NCI-H345 treated with DMSO at 0.1 percent for 48 hours (cell line): ENCODE results near the gene PERM1.
"Not testable (repeated sequence)": the region's sequence is repeated elsewhere in the genome, so short reads cannot be mapped to it uniquely, and the experiment has no call there.

Source experiments
- DNase-seq: peaks from one replicate; lab custom pipeline; 2025; ENCODE audit not compliant: unreplicated experiment; lab: John Stamatoyannopoulos, UW

Gene PERM1

DNA sequence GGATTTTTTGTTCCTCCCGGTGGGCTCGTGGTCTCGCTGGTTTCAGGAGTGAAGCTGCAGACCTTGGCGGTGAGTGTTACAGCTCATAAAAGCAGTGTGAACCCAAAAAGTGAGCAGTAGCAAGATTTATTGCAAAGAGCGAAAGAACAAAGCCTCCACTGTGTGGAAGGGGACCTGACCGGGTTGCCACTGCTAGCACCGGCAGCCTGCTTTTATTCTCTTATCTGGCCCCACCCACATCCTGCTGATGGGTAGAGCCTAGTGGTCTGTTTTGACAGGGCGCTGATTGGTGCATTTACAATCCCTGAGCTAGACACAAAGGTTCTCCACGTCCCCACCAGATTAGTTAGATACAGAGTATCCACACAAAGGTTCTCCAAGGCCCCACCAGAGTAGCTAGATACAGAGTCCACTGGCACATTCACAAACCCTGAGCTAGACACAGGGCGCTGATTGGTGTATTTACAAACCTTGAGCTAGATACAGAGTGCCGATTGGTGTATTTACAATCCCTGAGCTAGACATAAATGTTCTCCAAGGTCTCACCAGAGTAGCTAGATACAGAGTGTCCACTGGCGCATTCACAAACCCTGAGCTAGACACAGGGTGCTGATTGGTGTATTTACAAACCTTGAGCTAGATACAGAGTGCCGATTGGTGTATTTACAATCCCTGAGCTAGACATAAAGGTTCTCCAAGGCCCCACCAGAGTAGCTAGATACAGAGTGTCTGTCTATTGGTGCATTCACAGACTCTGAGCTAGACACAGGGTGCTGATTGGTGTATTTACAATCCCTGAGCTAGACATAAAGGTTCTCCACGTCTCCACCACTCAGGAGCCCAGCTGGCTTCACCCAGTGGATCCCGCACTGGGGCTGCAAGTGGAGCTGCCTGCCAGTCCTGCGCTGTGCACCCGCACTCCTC, 35.8 kb upstream of the PERM1 start:
- not testable (repeated sequence) for DNase-seq

DNA sequence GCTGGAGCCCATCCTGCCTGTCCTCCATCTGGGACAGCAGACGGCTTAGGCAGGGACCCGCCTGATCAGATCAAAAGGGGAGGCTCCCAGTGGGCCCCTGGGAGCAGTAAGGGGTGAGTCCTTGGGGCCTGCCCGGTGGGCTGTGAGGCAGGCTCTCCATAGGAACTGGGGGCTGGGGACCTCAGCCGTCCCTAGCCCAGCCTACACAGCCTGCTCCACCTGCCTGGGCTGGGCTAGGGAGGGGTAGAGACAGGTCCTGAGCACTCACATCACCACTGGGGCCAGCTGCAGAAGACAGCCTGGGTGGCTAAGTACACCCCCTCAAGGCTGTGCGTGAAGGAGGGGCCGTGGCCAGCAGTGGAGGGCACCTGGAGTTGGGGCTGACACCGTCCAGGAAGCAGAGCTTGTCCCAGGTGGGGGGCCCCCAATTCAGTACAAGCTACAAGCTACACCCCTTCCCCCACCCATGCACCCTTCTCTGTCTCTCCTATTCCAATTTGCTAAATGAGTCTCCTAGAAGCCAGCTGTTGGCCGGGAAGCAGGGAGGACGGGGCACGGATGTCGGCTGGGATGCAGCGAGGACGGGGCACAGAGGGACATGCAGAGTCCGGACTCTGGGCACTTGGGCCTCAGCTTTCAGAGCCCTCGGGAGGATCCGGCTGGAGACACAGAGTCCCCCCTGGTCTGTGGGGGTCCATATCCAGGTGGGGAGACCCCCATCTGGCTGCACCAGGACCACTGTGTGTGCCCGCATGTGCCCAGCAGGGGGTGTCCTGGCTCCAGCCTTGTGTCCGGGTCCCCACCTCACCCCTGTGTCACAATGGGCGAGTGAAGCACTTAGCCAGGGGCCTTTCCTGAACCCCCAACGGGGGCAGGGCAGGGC, 33.1 kb upstream of the PERM1 start:
- no peak for DNase-seq

GRCh38 chr1:1013922-1014648, 32.2 kb upstream of the PERM1 start:
- DNase-seq: no peak

DNA sequence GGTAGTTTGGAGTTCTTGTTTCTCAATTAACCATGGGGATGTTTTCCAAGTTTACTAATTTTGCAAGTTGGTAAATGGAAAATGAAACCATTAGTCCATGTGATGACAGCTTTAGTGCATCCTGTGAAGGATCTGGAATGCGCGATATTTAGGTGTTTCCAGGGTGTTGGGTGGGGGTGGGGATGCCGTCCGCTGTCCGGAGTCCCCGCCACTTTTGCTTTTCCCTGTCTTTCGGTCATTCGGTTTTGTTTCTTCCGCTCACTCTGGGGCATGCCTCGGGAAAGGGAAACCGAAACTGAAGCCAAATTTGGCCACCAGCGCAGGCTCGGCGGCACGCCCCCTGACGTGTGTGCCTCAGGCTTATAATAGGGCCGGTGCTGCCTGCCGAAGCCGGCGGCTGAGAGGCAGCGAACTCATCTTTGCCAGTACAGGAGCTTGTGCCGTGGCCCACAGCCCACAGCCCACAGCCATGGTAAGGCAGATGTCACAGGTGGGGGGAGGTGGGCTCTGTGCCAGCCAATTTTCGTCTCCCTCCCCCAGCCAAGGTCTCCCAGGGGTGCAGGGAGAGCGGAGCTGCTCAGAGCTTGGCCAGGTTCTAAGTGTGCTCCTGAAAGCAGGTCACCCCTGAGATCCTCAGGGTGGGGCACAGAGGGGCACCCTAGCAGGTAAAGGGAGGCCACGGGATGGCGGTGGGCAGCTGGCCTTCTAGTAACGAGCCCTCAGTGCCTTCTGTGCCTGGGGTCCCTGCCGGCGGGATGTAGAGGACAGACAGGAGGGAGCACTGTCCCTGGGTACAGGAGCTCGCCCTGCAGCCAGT, 31.4 kb upstream of the PERM1 start, which contains the start of gene ISG15:
Gene ISG15 (plus strand): TSS at position 393 of the 817 bp plus-strand sequence. CDS start 77 bp downstream, at position 470.
- peak; percentile 35 for DNase-seq

DNA sequence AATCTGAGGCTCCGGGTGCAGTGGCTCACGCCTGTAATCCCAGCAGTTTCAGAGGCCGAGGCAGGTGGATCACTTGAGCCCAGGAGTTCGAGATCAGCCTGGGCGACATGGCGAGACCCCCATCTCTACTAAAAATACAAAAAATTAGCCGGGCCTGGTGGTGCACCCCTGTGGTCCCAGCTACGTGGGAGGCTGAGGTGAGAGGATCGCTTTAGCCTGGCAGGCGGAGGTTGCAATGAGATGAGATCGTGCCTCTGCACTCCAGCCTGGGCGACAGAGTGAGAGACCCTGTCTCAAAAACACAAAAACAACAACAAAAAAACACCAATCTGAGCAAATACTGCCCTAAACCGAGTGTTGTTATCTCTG, 30.8 kb upstream of the PERM1 start:
- DNase-seq: not testable (repeated sequence)

- DNase-seq: no peak
Measured at GRCh38 chr1:1011396-1011949, 29.6 kb upstream of the PERM1 start.

DNA sequence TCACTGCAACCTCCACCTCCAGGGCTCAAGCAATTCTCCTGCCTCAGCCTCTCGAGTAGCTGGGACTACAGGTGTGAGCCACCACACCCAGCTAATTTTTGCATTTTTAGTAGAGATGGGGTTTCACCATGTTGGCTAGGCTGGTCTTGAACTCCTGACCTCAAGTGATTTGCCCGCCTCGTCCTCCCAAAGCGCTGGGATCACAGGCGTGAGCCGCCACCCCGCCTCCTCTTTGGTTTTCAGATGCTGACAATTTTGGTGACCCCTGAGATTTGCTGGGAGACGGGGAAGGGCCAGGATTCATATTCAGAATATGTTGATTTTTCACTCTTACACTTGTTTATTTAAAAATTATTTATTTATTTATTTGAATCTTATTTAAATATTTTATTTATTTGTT, 28.2 kb upstream of the PERM1 start:
- DNase-seq: not testable (repeated sequence)

- DNase-seq: no peak
Measured at GRCh38 chr1:1006305-1007159, 24.6 kb upstream of the PERM1 start.

DNA sequence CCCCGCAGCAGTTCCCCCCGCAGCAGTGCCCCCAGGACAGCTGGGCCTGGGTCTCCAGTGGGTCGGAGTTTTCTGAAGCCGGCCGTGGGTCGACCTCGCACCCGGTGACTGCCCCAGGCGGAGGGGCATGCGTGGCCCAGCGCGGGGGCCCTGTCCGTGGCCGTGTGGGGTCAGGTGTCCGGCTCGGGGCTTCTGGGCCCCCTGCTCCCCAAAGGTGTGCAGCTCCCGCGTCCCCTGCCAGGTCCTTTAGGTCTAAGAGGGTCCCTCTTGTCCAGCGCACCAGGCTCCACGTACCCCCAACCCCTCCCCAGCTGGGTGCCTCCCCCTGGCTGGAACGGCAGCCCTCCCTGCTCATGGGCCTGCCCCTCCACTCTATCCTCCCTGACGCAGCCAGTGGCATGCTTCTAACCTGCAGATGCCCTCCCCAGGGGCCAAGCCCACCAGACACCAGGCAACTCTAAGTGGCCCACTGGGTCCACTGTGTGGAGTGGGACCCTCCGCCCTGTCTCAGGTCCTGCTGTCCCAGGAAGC, 23.9 kb upstream of the PERM1 start:
- DNase-seq: no peak

DNA sequence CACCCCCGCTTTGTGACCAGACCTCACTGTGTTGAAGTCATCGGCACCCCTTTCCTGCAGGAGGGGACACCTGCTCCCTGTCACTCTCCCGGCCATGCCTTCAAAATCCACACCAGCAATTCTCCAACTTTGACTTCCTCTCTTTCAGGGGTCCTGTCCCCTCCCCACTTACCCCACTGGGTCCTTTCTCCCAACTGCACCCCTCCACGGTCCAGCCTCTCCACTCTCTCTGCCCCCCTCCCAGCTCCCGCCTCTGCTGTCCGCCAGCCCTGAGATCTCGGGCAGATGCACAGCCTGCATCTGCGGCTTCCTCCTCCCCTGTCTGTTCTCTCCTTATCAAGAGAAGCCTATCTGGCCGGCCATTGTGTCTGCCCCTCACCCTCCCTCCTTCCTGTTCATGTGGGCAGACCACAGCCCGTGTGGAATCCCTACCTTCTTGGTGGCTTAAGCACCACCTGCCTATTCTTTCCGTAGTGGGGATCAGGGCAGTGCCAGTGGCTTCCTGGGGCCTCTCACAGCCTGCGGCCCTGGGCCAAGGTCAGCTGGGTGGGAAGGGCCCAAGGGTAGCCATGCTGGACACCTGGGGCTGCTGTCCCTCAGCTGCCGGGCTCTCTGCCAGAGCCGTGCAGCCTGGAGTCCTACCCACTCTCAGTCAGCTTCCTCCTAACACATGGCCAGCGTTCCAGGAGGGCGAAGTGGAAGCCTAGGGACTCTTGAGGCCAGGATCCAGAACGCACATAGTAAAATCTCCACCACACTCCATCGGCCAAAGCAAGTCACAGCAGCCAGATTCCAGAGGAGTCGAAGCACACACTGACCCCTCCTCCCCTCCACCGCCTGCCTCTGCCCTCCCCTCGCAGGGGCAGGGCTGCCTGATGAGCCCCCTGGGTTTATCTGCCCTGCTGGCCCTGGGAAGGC, 23.1 kb upstream of the PERM1 start:
- DNase-seq: no peak

- DNase-seq: no peak
Measured at GRCh38 chr1:1004420-1004779, 22.5 kb upstream of the PERM1 start.

- no peak for DNase-seq
Measured at GRCh38 chr1:1003618-1004419, 21.9 kb upstream of the PERM1 start.

- DNase-seq: no peak
Measured at GRCh38 chr1:1001057-1001783, 19.3 kb upstream of the PERM1 start.

GRCh38 chr1:1000357-1001056, 18.6 kb upstream of the PERM1 start:
- no peak for DNase-seq

DNA sequence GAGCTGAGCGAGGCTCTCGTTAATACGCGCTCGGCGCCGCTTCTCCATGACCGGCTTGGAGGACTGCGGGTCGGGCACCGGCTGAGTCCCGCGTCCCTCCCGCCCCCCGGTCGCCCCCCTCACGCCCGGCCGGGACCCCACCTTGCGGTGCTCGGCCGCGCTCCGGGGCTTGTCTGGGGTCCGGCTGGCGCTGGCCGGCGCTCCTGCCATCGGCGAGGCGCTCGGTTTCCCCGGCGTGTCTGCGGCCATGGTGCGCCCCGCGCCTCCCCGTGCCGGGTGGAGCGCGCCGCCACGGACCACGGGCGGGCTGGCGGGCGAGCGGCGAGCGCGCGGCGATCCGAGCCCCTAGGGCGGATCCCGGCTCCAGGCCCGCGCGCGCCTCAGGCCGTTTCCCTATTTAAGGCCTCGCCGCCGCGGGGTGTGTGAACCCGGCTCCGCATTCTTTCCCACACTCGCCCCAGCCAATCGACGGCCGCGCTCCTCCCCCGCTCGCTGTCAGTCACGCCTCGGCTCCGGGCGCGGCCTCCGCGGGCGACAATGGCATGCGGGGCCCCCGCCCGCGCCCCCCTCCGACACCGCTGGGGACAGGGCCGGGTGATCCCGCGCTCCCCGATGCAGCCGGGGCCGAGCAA, 17.9 kb upstream of the PERM1 start, which contains the start of gene HES4:
Gene HES4 (minus strand): TSS at position 373 of the 632 bp plus-strand sequence. CDS start 124 bp downstream, at position 249.
- DNase-seq: no peak
